HG02763 (cell line): ENCODE results near the gene MAP4K4.
"Not testable (repeated sequence)": the region's sequence is repeated elsewhere in the genome, so short reads cannot be mapped to it uniquely, and the experiment has no call there.

ENCODE experiments used
- ATAC-seq: cut with Tn5 transposase; IDR thresholded peaks from one replicate; pipeline ENCODE4 v1.9.1; 2021; ENCODE audit warnings: mild to moderate bottlenecking, moderate library complexity; ENCODE audit not compliant: unreplicated experiment

Gene MAP4K4

DNA sequence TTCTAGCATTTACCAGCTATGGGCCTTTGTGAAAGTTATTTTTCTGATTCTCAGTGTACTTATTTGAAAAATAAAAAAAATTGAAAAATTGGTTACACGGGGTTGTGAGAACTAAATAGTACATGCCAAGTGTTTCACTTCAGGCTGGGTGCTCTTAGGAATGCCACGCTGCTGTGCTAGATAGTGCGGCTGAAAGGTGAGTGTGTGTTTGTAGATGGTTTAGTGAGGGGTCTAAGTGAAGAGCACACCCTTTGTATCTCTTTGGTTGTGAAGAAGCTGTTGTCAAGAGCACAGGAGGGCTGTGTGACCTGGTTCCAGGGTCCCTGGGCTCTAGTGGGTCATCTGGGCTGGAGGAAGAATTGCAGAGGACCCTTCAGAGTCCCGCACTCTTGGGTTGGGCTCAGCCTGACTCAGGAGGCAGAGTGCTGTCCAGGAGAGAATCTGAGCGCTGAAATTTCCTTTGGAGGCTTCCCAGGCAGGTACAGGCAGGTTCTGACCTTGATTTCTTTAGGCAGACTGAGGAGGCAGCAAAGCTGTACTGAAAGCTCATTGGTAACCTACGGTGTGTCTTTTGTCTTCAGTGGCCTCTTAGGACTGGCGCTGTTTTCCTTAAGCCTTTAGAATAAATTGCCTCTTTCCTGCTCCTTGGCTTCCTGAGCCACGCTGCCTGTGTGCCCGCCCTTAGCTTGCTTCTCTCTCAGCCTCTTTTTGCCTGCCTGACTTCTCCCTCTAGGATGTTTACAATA lies 44.4 kb downstream of the MAP4K4 start:
- no peak for ATAC-seq

- ATAC-seq: no peak
Measured at GRCh38 chr2:101742547-101742946, 45.0 kb downstream of the MAP4K4 start.

DNA sequence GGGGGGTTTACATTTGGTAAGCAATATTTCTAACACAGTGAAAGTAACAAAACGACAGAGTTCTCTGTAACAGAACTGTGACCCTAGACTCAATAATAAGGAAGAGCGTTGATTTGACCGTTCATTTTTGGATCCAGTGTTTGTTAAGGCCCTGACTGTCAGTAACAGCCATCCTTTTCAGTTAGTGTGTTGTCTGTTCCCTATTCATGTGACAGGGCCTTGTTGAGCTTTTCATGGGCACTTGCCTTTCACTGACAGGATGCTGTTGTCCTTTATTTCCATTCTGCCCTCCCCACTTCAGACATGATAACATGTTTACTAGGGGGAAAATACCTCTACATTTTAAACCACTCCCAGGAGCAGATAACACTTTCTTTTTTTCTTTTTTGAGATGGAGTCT lies 45.8 kb downstream of the MAP4K4 start:
- no peak for ATAC-seq

- ATAC-seq: no peak
Measured at GRCh38 chr2:101744832-101745231, 47.3 kb downstream of the MAP4K4 start.

DNA sequence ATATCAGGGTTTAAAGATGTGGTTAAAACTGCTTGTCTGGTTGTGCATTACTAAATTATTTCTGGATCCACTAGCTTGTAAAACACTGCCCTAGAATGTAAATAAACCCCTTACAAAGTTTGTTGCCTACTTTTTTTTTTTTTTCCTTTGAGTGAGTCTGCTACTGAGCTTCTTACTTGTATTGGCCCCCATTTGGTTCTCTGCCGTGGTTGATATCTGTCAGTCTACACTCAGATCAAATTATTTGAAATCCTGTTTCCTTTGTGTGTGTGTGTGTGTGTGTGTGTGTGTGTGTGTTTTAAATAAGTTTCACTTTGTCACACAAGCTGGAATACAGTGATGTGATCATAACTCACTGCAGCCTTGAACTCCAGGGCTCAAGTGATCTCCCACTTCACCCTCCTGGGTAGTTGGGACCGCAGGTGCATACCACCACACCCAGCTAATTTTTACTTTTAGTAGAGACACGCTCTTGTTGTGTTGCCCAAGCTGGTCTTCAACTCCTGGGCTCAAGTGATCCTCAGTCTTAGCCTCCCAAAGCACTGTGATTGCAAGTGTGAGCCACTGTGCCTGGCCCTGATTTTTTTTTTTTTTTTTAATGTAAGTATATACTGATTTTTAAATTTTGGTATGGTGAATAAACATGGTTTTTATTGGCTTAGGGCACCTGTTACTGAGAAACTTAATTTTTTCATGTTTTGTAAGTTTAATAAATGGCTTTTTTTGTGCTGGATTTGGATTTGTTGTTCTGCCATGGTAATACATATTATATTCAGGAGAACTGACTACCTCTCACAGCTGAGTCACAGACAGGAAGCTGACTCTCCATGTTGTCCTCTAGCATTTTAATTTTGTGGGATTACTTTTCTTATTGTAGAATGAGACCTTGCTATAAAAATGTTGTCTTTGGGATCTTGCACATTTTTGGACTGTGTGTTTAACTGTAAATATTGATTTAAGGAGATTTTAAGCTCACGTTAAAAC lies 48.5 kb downstream of the MAP4K4 start:
- ATAC-seq: no peak

- no peak for ATAC-seq
Measured at GRCh38 chr2:101748000-101748399, 50.5 kb downstream of the MAP4K4 start.

GRCh38 chr2:101748462-101748861 lies 51.0 kb downstream of the MAP4K4 start:
- not testable (repeated sequence) for ATAC-seq

DNA sequence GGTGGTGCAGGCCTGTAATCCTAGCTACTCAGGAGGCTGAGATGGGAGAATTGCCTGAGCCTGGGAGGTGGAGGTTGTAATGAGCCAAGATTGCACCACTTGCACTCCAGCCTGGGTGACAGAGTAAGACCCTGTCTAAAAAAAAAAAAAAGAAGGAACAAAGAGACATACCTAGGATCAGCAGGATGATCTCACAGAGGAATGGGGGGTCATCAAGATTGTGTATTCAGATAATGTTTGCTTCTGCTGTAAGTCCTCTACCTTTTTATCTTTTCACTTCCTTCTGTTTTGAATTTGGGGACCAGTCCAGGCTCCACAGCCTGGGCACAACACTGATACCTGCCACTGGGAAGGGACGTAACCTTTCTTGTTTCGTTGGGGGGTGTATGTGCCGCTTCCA lies 53.2 kb downstream of the MAP4K4 start:
- no peak for ATAC-seq

DNA sequence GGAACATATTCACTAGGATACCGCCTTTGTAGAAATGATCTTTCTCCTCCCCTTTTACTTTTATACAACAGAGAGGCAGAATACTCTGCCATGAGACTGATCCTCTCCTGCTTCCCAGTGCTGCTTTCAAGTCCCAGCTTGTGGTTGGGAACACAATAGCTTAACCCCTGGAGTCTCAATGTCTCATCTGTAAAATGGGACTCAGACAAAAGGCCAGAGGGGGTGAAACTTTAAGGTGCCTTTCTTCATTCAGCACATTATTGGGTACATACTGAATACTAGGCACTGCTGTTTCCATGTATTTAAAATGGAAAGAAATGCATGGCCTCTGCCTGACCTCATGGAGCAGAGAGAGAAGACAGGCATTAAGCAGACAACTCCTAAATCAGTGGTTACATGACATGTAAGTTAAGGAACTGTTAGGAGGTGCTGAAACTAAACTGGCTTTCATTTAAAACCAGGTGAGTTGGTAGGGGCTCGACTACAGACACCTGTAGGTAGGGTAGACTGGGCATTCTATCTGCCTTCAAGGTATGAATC lies 53.8 kb downstream of the MAP4K4 start:
- no peak for ATAC-seq

GRCh38 chr2:101751875-101752619 lies 54.5 kb downstream of the MAP4K4 start:
- peak; percentile 73 for ATAC-seq

DNA sequence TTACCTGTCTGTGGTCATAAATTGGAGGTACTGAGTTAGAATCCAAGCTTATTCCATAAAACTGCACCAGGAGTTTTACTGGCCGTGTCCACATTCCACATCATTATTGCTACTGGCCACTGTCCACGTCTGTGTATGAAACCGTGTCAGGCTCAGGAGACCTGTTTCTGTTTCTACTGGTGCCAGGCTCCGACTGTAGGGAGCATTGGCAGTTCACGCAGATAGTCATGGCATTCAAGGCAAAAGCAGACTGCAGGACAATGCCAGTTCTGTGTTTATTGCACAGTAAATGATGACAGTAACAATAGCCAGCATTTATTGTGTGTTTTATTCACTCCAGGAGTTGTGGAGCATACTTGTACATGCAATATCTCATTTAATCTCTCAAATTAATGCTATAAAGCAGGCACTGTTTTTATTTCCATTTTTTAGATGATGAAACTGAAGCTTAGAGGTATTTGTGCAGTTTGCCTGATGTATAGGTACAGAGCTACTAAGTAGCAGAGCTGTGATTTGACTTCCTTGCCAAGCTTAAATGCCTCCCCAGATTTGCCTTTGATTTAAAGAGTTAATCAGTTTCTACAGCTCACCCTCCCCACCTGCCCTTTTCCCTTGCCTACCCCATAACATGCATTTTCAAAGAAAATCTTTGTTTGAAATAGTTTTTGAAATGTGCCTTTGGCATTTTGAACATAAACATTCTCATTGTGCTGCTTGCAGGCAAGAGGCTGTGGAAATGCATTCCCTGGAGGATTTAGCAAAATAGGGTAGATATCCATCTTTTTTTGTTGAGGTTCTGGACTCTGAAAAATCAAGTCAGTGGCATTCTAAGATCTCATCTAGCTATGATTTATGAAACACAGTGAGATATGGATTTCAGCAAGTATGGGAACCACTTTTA lies 55.5 kb downstream of the MAP4K4 start:
- no peak for ATAC-seq

GRCh38 chr2:101753720-101754490 lies 56.4 kb downstream of the MAP4K4 start:
- peak; percentile 35 for ATAC-seq

- no peak for ATAC-seq
Measured at GRCh38 chr2:101754618-101755017, 57.1 kb downstream of the MAP4K4 start.

- no peak for ATAC-seq
Measured at GRCh38 chr2:101756266-101756665, 58.8 kb downstream of the MAP4K4 start.

DNA sequence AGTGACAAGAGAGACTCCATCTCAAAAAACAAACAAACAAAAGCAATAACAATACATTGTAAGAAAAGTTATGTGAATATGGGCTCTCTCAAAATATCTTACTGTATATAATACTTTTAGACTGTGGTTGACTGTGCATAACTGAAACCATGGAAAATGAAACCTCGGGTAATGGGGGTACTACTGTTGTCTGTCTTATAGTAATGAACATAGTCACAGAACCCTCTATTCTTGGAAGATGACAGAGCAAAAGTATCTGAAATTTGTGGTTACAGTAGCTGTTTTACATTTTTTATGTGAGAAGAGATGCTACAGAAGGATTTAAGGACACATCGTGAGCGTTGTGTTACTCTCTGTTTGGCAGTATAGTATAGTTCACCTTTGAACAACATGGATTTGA lies 60.5 kb downstream of the MAP4K4 start:
- ATAC-seq: no peak

DNA sequence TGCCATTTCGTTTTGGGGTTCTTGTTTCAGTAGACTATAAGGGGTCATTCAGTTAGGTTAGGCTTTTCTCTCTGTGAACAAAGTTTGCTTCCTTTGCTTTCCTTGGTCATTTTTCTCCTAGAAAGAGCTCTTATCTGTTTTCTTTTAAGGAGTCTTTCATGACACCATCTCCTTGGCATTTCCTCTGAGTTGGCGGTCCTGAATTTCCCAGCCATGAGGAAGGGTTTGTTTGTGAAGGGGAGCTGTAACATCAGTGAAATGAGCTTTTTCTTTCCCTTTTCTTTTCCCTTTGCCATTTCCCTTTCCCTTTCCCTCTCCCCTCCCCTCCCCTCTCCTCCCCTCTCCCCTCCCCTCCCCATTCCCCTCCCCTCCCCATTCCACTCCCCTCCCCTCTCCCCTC lies 61.7 kb downstream of the MAP4K4 start:
- ATAC-seq: no peak

- ATAC-seq: no peak
Measured at GRCh38 chr2:101762451-101763171, 65.1 kb downstream of the MAP4K4 start.

- no peak for ATAC-seq
Measured at GRCh38 chr2:101763496-101764333, 66.2 kb downstream of the MAP4K4 start.
